CD14-positive monocyte (primary cell): ENCODE results near the gene ITGA7. TPM values are rescaled to one million over a fixed set of nuclear protein-coding genes. Genes with fewer than 3 reads are reported as not detected.

ENCODE experiments used
- DNase-seq, 3 donors: peaks; one replicate each; pipeline ENCODE4 v3.0.0-alpha.2; 2011 to 2022
- H2AFZ ChIP-seq: 2 replicates; pipeline ENCODE4 v1.6.0; 2012; ENCODE audit warnings: mild to moderate bottlenecking, low read depth, low read length, inconsistent platforms; ENCODE audit not compliant: insufficient read depth, poor library complexity, severe bottlenecking
- H3K27ac ChIP-seq, 2 donors: 1 replicate in 1 of 2; 2 replicates in 1 of 2; pipeline ENCODE4 v1.5.1; 2012 to 2013; ENCODE audit warnings: low read length in 2 of 2, control low read depth in 1 of 2, inconsistent platforms in 1 of 2, low read depth in 1 of 2, mild to moderate bottlenecking in 1 of 2
- H3K27me3 ChIP-seq, 2 donors: one replicate each; pipeline versions ENCODE4 v1.6.0 to v1.6.1; 2011 to 2013; ENCODE audit warnings: low read length in 2 of 2; ENCODE audit not compliant: control insufficient read depth in 2 of 2, insufficient read depth in 2 of 2
- H3K36me3 ChIP-seq, 2 donors: replicated peaks in 1 of 2; 1 replicate in 1 of 2; 2 replicates in 1 of 2; pipeline versions ENCODE4 v1.5.1 to v1.6.1; 2012 to 2013; ENCODE audit warnings: low read length in 2 of 2, control low read depth in 1 of 2, inconsistent platforms in 1 of 2, mild to moderate bottlenecking in 1 of 2; ENCODE audit not compliant: insufficient read depth in 2 of 2, control insufficient read depth in 1 of 2
- H3K4me1 ChIP-seq, 2 donors: 1 replicate in 1 of 2; 2 replicates in 1 of 2; pipeline versions ENCODE4 v1.5.1 to v1.6.1; 2012 to 2013; ENCODE audit warnings: low read length in 2 of 2, control low read depth in 1 of 2, inconsistent platforms in 1 of 2, mild to moderate bottlenecking in 1 of 2, moderate library complexity in 1 of 2; ENCODE audit not compliant: insufficient read depth in 2 of 2, control insufficient read depth in 1 of 2
- H3K4me2 ChIP-seq: replicated peaks from 2 replicates; pipeline ENCODE3; 2012; ENCODE audit warnings: low read length, moderate library complexity, mild to moderate bottlenecking; ENCODE audit not compliant: poor library complexity, severe bottlenecking; ENCODE audit errors: extremely low read depth
- H3K4me3 ChIP-seq, 3 experiments: fragments of 200-600 bp in 1 of 3; sonication (generic) in 1 of 3; replicated peaks in 1 of 3; 1 replicate in 2 of 3; 2 replicates in 1 of 3; pipeline ENCODE4 v1.5.1; 2011 to 2013; ENCODE audit warnings: low read length in 3 of 3, mild to moderate bottlenecking in 3 of 3, control low read depth in 2 of 3, low read depth in 2 of 3, inconsistent platforms in 1 of 3, moderate library complexity in 1 of 3
- H3K79me2 ChIP-seq: 2 replicates; pipeline ENCODE4 v1.6.0; 2012; ENCODE audit warnings: mild to moderate bottlenecking, control low read depth, inconsistent platforms, low read length, moderate library complexity; ENCODE audit not compliant: insufficient read depth
- H3K9ac ChIP-seq: 2 replicates; pipeline ENCODE4 v1.6.0; 2017; ENCODE audit warnings: low read length, mild to moderate bottlenecking; ENCODE audit not compliant: insufficient read depth, poor library complexity, severe bottlenecking
- H3K9me3 ChIP-seq, 2 donors: replicated peaks in 1 of 2; 1 replicate in 1 of 2; 2 replicates in 1 of 2; pipeline versions ENCODE4 v1.5.1 to v1.6.1; 2012 to 2013; ENCODE audit warnings: low read length in 2 of 2, control low read depth in 1 of 2; ENCODE audit not compliant: control insufficient read depth in 1 of 2, insufficient read depth in 1 of 2
- H4K20me1 ChIP-seq: 2 replicates; pipeline ENCODE4 v1.6.0; 2012; ENCODE audit warnings: mild to moderate bottlenecking, low read length, control low read depth, moderate library complexity; ENCODE audit not compliant: insufficient read depth
- H3K27ac Mint-ChIP-seq, 7 donors: one replicate each; pipeline ENCODE4 v1.8.0; 2020; ENCODE audit warnings: mild to moderate bottlenecking in 7 of 7, mixed read lengths in 7 of 7, moderate library complexity in 6 of 7, inconsistent platforms in 2 of 7
- H3K27me3 Mint-ChIP-seq, 3 donors: one replicate each; pipeline ENCODE4 v1.8.0; 2021 to 2022; ENCODE audit warnings: low read depth in 3 of 3, mild to moderate bottlenecking in 3 of 3, mixed read lengths in 3 of 3, moderate library complexity in 3 of 3, inconsistent platforms in 1 of 3
- H3K36me3 Mint-ChIP-seq, 2 donors: one replicate each; pipeline ENCODE4 v1.8.0; 2020; ENCODE audit warnings: mixed read lengths in 2 of 2, inconsistent platforms in 1 of 2, mild to moderate bottlenecking in 1 of 2
- H3K4me1 Mint-ChIP-seq: one replicate; pipeline ENCODE4 v1.8.0; 2020; ENCODE audit warnings: mild to moderate bottlenecking, mixed read lengths
- H3K4me3 Mint-ChIP-seq, 2 donors: one replicate each; pipeline ENCODE4 v1.8.0; 2020; ENCODE audit warnings: mild to moderate bottlenecking in 2 of 2, mixed read lengths in 2 of 2, moderate library complexity in 1 of 2
- H3K9me3 Mint-ChIP-seq, 7 donors: one replicate each; pipeline ENCODE4 v1.8.0; 2020 to 2022; ENCODE audit warnings: mixed read lengths in 7 of 7, mild to moderate bottlenecking in 6 of 7, moderate library complexity in 6 of 7, inconsistent platforms in 2 of 7
- WGBS: methylation state at CpG from one replicate; pipeline ENCODE4 v1.1.5; 2013; ENCODE audit warnings: missing lambda C conversion rate; ENCODE audit not compliant: insufficient coverage; 5-methylcytosine and 5-hydroxymethylcytosine counted together
- intact Hi-C, 2 donors: fragments of 100-400 bp; cut with micrococcal nuclease; formaldehyde crosslinking; loops; one replicate each; pipeline versions ENCODE4 v1.15.0 to v1.15.1; 2023
- polyA plus RNA-seq, 3 donors: library from polyadenylated mRNA; depleted of rRNA in 1 of 3; unstranded in 2 of 3; stranded (reverse) in 1 of 3; fragments of 300-500 nt in 2 of 3; fragments of >200 nt in 1 of 3; fragmentation: Illumina TruSeq in 2 of 3; gene quantifications; 1 replicate in 2 of 3; 2 replicates in 1 of 3; pipeline ENCODE4 v1.2.3, GENCODE V29; 2012 to 2021
- TF ChIP-seq, protein P1 (sequence below): fragments of 200-600 bp; IDR thresholded peaks from one replicate; pipeline ENCODE4 v1.8.0; 2022; ENCODE audit warnings: antibody characterized with exemption, mild to moderate bottlenecking

Gene ITGA7
- polyA plus RNA-seq, 3 donors: 0.23 to 3.3 (median 0.55) TPM

DNA sequence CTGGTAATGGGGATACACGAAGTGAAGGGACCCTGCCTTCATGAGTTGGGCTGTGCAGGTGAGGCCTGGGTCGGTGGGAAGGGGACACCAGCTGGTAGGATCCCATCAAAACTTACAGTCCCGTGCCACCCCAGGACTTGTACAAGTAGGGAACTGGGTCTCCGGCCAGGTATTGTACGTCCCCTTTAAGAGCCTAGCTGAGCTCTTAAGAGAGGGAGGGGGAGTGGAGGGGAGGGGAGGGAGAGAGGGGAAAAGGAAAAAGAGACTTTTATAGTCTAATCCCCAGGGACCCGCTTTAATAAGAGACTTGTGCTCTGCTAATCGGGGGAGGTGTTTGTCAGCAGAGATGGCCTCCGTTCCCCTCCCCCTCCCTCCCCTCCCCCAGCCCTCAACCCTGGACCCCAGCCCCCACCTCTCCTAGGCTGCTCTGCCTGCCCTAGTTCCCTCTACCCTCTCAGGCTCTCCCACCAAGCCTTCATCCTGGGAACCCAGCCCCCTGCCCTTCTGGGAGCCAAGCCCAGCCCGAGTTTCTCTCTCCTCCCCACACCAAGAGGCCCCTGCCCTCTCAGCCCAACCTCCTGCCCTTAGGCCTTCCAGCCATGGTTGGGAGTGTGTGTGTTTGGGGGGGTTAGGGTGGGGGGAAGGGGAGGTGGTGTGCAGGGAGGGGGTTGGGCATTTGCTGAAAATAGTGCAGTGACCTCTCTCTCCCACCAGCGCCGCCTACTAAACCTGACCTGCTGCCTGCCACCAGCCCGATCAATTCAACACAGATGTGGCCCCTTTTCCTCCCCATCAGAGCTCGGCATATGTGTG is 37.9 kb upstream of the ITGA7 start:
- Histone ChIP-seq H3K4me3 (no peak overlapping the region), H3K4me1 (peaks cover 15 to 17% of the 10 kb centered on the region in 2 donors), H3K27ac (no peak overlapping the region), H3K79me2 (no peaks in the 10 kb centered on the region), H3K9me3 (no peaks in the 10 kb centered on the region), H3K4me2 (no peak overlapping the region), H4K20me1 (no peaks in the 10 kb centered on the region), H3K27me3 (peaks cover 22 to 33% of the 10 kb centered on the region in 2 donors), H3K9ac (no peak overlapping the region), H3K36me3 (no peaks in the 10 kb centered on the region), H2AFZ (no peak overlapping the region)
- H3K4me1 Mint-ChIP-seq: peaks cover 28% of the 10 kb centered on the region
- WGBS: 30% methylated on average over 3 of the region's 13 CpGs
- H3K4me3 Mint-ChIP-seq: peak overlapping the region in 1 of 2 donors; percentile 72
- H3K27me3 Mint-ChIP-seq: peaks cover 30 to 48% (median 45%) of the 10 kb centered on the region in 3 donors
- no peak overlapping the region for H3K27ac Mint-ChIP-seq
- H3K9me3 Mint-ChIP-seq: peaks cover 0 to 9% (median 0%) of the 10 kb centered on the region in 7 donors
- H3K36me3 Mint-ChIP-seq: peaks cover 0 to 9% of the 10 kb centered on the region in 2 donors
- intact Hi-C loops: loop anchor here in 1 of 2 donors (10.0 kb wide), 1 partner anchor 279 kb away; the partner anchor contains the start of gene IKZF4
- DNase-seq: no peak
- TF ChIP-seq, protein P1, sequence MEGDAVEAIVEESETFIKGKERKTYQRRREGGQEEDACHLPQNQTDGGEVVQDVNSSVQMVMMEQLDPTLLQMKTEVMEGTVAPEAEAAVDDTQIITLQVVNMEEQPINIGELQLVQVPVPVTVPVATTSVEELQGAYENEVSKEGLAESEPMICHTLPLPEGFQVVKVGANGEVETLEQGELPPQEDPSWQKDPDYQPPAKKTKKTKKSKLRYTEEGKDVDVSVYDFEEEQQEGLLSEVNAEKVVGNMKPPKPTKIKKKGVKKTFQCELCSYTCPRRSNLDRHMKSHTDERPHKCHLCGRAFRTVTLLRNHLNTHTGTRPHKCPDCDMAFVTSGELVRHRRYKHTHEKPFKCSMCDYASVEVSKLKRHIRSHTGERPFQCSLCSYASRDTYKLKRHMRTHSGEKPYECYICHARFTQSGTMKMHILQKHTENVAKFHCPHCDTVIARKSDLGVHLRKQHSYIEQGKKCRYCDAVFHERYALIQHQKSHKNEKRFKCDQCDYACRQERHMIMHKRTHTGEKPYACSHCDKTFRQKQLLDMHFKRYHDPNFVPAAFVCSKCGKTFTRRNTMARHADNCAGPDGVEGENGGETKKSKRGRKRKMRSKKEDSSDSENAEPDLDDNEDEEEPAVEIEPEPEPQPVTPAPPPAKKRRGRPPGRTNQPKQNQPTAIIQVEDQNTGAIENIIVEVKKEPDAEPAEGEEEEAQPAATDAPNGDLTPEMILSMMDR: no peak

DNA sequence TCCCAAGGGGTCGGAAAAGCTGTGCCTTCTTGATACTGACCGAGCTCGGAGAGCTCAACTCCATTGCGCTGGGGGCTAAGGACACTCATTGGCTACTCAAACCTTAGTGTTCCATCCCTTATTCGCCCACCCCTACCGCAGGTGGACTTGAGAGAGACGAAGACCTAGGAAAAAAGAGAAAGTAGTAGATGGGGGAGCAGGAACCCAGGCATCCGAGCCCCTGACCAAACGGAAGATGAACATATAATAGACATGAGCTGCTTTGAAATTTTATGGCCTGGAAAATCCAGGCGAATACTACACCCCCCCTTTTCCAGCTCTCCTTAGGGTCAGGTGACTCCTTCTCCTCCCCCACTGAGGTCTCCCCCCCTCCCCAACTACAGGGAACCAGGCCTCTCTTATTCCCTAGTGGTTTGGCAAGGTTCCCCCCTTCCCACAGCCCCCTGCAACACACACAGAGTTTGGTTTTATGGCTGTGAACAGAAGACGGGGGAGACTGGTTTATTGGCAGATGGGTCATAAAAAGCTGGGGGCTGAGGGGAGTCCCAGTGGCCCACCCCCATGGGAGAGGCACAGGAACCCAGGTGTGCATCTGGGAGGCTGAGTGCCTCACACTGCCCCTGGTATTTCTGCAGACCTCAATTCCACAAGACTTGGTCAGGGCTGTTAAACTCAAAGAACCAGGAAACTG is 36.8 kb upstream of the ITGA7 start:
- WGBS: 0% methylated on average over 4 of the region's 11 CpGs
- Histone ChIP-seq H3K4me1 (peaks cover 15 to 17% of the 10 kb centered on the region in 2 donors), H2AFZ (peak overlapping the region; percentile 79), H4K20me1 (no peaks in the 10 kb centered on the region), H3K27ac (no peak overlapping the region), H3K9me3 (no peaks in the 10 kb centered on the region), H3K4me2 (peak overlapping the region; percentile 88), H3K9ac (peak overlapping the region; percentile 32), H3K27me3 (peaks cover 22 to 33% of the 10 kb centered on the region in 2 donors), H3K79me2 (no peaks in the 10 kb centered on the region), H3K36me3 (no peaks in the 10 kb centered on the region), H3K4me3 (peak overlapping the region in 1 of 3 experiments; percentile 78)
- no peak overlapping the region for H3K27ac Mint-ChIP-seq
- H3K36me3 Mint-ChIP-seq: peaks cover 0 to 9% of the 10 kb centered on the region in 2 donors
- H3K4me1 Mint-ChIP-seq: peaks cover 28% of the 10 kb centered on the region
- intact Hi-C loops: loop anchor here in 1 of 2 donors (10.0 kb wide), 1 partner anchor 280 kb away; the partner anchor contains the start of gene IKZF4
- peaks cover 0 to 9% (median 0%) of the 10 kb centered on the region in 7 donors for H3K9me3 Mint-ChIP-seq
- peaks cover 36 to 50% (median 49%) of the 10 kb centered on the region in 3 donors for H3K27me3 Mint-ChIP-seq
- peak overlapping the region; percentile 81 to 94 for H3K4me3 Mint-ChIP-seq
- TF ChIP-seq, protein P1: no peak
- DNase-seq: no peak
